Measurements from ENCODE around the gene ADD1. TPM values are rescaled to one million over a fixed set of nuclear protein-coding genes. Genes with fewer than 3 reads are reported as not detected.

Gene ADD1
- total and polyA plus RNA-seq, 2 donors (not counting 1 experiment from before 2014, with no cell fraction given): 302 to 383 TPM

GRCh38 chr4:2806390-2807355, 37.0 kb upstream of the ADD1 start:
- peak overlapping the region; percentile 27 for H2AFZ ChIP-seq (ENCODE audit: insufficient read depth, low read depth, low read length, poor library complexity, severe bottlenecking)
- Mint-ChIP-seq H3K27ac (peak overlapping the region; percentile 96), H3K27me3 (no peaks in the 10 kb centered on the region), H3K4me3 (peak overlapping the region; percentile 80), H3K4me1 (peaks cover 74% of the 10 kb centered on the region), H3K9me3 (ENCODE audit: insufficient read depth) (no peaks in the 10 kb centered on the region)
- no peak for TF ChIP-seq CTCF (IDR thresholded peaks at IDR 0.05)
- no peak for TF ChIP-seq EZH2 (IDR thresholded peaks at IDR 0.05; ENCODE audit: borderline replicate concordance, insufficient read depth, low read depth, low read length, poor library complexity, severe bottlenecking)
- H3K4me1 ChIP-seq (ENCODE audit: control insufficient read depth in 2 of 2, insufficient read depth in 2 of 2, low read length in 2 of 2): peaks cover 87 to 93% of the 10 kb centered on the region in 2 donors
- DNase-seq (peak; percentile 67), ATAC-seq (ENCODE audit: low read depth) (peak; percentile 61)
- no peaks in the 10 kb centered on the region for H3K27me3 ChIP-seq (replicated peaks in 1 of 4; ENCODE audit: control extremely low read depth in 1 of 4, control insufficient read depth in 3 of 4, insufficient read depth in 4 of 4, low read length in 3 of 4)
- POLR2A ChIA-PET: interaction anchor here (0.5 to 1.5 kb wide), 10 partner anchors 8 to 245 kb away, joined by 3 to 10 read pairs (median 4); no protein-coding TSS in a partner anchor
- peak overlapping the region; percentile 91 for H3K4me2 ChIP-seq (replicated peaks; ENCODE audit: low read depth, low read length, poor library complexity, severe bottlenecking)
- peak overlapping the region; percentile 60 for H3K9ac ChIP-seq (ENCODE audit: low read length)
- peak overlapping the region in 3 of 5 experiments; percentile 31 to 34 (median 32) for H3K4me3 ChIP-seq (ENCODE audit: control extremely low read depth in 1 of 5, extremely low read depth in 1 of 5, insufficient read depth in 1 of 5, low read depth in 2 of 5, low read length in 4 of 5)
- H3K27ac ChIP-seq (ENCODE audit: low read length in 2 of 2): peak overlapping the region; percentile 88 to 89
- H3K9me3 ChIP-seq (ENCODE audit: control extremely low read depth in 1 of 3, control insufficient read depth in 2 of 3, insufficient read depth in 1 of 3, low read length in 2 of 3): no peaks in the 10 kb centered on the region
- 24% methylated on average over 24 of the region's 28 CpGs for WGBS (ENCODE audit: insufficient coverage)
- intact Hi-C loops (cut with micrococcal nuclease): no loop called here
- H4K20me1 ChIP-seq (ENCODE audit: control insufficient read depth, insufficient read depth, low read length, poor library complexity, severe bottlenecking): no peaks in the 10 kb centered on the region
- peaks cover 0 to 10% of the 10 kb centered on the region in 2 experiments for H3K36me3 ChIP-seq (replicated peaks in 1 of 2; ENCODE audit: control extremely low read depth in 1 of 2, control insufficient read depth in 1 of 2, extremely low read depth in 1 of 2, insufficient read depth in 2 of 2, low read length in 1 of 2)
- CTCF ChIA-PET: no interaction called here
- peaks cover 90% of the 10 kb centered on the region for H3K79me2 ChIP-seq (ENCODE audit: control insufficient read depth, insufficient read depth, low read length)
